Measurements from ENCODE around the gene TTLL11. TPM values are rescaled to one million over a fixed set of nuclear protein-coding genes. Genes with fewer than 3 reads are reported as not detected.

TTLL11 gene
- total and polyA plus RNA-seq, 4 donors = 1.4 to 4.5 (median 3.6) TPM

DNA sequence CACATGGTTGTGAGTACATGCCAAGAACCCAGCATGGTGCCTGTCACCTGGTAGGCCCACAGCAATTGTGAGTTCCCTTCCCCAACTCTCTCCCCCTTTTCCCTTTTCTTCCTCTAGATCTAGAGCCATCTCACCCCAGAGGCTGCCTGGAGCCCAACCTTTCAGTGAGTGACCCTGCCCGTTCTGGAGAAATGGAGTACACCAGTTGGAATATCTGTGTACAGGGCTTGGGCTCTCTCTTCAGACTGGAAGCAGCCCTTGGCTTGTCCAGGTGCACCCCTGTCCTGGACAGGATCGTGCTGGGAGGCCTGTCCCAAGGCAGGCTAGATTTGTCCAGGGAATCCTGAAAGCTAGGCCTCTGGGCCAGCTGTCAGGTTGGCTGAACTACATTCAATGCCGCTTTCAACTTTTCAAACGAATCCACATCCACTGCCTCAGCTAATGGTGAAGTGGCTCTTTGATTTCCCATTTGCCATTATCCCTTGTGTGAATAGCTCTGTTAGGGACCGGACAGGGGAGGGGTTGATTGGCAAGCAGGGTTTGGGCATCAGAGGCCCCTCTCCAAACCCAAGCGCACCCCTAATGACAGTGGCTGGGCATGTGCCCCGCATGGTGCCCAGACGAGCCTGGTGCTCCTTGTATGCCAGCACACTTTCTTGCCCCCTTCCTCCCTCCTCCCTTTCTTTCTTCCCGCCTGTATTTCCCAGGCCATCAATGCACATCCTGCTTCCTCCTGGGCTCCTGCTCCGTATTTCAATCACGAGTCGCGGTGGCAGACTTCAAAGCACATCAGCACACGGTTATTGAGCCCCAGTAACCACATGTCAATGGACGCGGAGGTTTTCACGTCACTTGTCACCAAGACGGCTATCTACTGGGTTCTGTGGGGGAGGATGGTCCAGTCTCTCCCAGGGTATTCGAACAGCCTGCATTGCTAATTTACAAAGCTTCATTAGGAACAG, 230.5 kb downstream of the TTLL11 start:
- no peak for TF ChIP-seq HNF4G (IDR thresholded peaks at IDR 0.05)
- no peak for TF ChIP-seq SP1 (IDR thresholded peaks at IDR 0.05)
- TF ChIP-seq, protein P1, sequence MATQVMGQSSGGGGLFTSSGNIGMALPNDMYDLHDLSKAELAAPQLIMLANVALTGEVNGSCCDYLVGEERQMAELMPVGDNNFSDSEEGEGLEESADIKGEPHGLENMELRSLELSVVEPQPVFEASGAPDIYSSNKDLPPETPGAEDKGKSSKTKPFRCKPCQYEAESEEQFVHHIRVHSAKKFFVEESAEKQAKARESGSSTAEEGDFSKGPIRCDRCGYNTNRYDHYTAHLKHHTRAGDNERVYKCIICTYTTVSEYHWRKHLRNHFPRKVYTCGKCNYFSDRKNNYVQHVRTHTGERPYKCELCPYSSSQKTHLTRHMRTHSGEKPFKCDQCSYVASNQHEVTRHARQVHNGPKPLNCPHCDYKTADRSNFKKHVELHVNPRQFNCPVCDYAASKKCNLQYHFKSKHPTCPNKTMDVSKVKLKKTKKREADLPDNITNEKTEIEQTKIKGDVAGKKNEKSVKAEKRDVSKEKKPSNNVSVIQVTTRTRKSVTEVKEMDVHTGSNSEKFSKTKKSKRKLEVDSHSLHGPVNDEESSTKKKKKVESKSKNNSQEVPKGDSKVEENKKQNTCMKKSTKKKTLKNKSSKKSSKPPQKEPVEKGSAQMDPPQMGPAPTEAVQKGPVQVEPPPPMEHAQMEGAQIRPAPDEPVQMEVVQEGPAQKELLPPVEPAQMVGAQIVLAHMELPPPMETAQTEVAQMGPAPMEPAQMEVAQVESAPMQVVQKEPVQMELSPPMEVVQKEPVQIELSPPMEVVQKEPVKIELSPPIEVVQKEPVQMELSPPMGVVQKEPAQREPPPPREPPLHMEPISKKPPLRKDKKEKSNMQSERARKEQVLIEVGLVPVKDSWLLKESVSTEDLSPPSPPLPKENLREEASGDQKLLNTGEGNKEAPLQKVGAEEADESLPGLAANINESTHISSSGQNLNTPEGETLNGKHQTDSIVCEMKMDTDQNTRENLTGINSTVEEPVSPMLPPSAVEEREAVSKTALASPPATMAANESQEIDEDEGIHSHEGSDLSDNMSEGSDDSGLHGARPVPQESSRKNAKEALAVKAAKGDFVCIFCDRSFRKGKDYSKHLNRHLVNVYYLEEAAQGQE (IDR thresholded peaks at IDR 0.05) = no peak
- no peak for TF ChIP-seq RAD21 (IDR thresholded peaks at IDR 0.05)
- TF ChIP-seq, protein P2, sequence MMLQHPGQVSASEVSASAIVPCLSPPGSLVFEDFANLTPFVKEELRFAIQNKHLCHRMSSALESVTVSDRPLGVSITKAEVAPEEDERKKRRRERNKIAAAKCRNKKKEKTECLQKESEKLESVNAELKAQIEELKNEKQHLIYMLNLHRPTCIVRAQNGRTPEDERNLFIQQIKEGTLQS (IDR thresholded peaks at IDR 0.05) = no peak
- no peak for TF ChIP-seq GABPA (IDR thresholded peaks at IDR 0.05 in 1 of 2, conservative IDR thresholded peaks at IDR 0.05 in 1 of 2)
- TF ChIP-seq, protein P3, sequence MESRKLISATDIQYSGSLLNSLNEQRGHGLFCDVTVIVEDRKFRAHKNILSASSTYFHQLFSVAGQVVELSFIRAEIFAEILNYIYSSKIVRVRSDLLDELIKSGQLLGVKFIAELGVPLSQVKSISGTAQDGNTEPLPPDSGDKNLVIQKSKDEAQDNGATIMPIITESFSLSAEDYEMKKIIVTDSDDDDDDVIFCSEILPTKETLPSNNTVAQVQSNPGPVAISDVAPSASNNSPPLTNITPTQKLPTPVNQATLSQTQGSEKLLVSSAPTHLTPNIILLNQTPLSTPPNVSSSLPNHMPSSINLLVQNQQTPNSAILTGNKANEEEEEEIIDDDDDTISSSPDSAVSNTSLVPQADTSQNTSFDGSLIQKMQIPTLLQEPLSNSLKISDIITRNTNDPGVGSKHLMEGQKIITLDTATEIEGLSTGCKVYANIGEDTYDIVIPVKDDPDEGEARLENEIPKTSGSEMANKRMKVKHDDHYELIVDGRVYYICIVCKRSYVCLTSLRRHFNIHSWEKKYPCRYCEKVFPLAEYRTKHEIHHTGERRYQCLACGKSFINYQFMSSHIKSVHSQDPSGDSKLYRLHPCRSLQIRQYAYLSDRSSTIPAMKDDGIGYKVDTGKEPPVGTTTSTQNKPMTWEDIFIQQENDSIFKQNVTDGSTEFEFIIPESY (IDR thresholded peaks at IDR 0.05) = no peak
- WGBS = 91% methylated on average over 19 of the region's 19 CpGs
- Histone ChIP-seq H3K27me3 (ENCODE audit: control insufficient read depth in 4 of 4, insufficient read depth in 4 of 4, low read length in 3 of 4) (no peaks in the 10 kb centered on the region), H3K9ac (ENCODE audit: low read depth in 1 of 2, low read length in 2 of 2) (no peak overlapping the region), H3K27ac (ENCODE audit: low read depth in 1 of 2, low read length in 2 of 2) (no peak overlapping the region), H3K4me3 (ENCODE audit: low read depth in 1 of 3, low read length in 3 of 3) (no peak overlapping the region), H3K9me3 (ENCODE audit: control insufficient read depth in 4 of 4, low read length in 3 of 4) (no peaks in the 10 kb centered on the region), H3K4me1 (ENCODE audit: control insufficient read depth in 4 of 4, insufficient read depth in 4 of 4, low read length in 3 of 4) (no peaks in the 10 kb centered on the region), H3K36me3 (ENCODE audit: control insufficient read depth in 4 of 4, insufficient read depth in 3 of 4, low read depth in 1 of 4, low read length in 3 of 4) (no peaks in the 10 kb centered on the region)
- DNase-seq (ENCODE audit: low spot score) = no peak

DNA sequence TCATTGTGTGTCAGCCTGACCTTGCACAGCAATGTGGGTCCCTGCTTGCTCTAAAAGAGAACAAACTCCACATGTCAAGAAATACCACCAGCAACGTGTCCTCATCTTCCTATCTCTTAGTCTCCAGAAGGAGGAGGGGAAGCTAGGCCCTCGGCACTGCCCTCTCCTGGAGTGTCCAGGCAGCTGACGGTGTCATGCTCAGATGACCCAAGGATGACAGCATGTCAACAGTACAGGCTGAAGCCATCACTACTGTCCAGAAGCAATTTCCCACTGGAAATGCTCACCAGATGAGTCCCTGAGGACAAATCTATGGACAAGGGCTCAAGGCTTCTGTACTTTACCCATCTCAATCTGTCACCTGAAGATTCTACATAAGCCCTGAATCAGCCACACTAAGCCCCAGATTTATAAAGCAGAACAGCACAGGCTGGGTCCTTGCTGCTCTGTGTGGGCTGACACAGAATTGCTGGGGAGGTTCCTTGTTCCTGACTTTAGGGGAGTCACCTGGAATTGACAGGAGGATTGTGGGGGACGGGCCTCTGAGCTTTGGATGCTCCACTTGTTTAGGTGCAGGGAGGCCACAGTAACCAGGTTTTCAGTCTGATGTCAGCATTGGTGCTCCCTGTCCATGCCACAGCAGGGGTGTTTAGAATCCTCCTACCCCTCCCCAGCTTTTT, 231.5 kb downstream of the TTLL11 start:
- peak; percentile 51 for DNase-seq (ENCODE audit: low spot score)
- no peaks in the 10 kb centered on the region for H3K36me3 ChIP-seq (ENCODE audit: control insufficient read depth in 4 of 4, insufficient read depth in 3 of 4, low read depth in 1 of 4, low read length in 3 of 4)
- H3K9ac ChIP-seq (ENCODE audit: low read depth in 1 of 2, low read length in 2 of 2) = no peak overlapping the region
- no peaks in the 10 kb centered on the region for H3K27me3 ChIP-seq (ENCODE audit: control insufficient read depth in 4 of 4, insufficient read depth in 4 of 4, low read length in 3 of 4)
- H3K9me3 ChIP-seq (ENCODE audit: control insufficient read depth in 4 of 4, low read length in 3 of 4) = no peaks in the 10 kb centered on the region
- TF ChIP-seq EGR1 (IDR thresholded peaks at IDR 0.05; ENCODE audit: low read depth in 2 of 2) (no peak), FOXA1 (IDR thresholded peaks at IDR 0.05) (no peak), YY1 (IDR thresholded peaks at IDR 0.05) (no peak), RAD21 (IDR thresholded peaks at IDR 0.05) (peak; percentile 73 to 85), NR2F2 (IDR thresholded peaks at IDR 0.05) (no peak), SP1 (IDR thresholded peaks at IDR 0.05) (no peak), JUND (IDR thresholded peaks at IDR 0.05) (no peak), GABPA (IDR thresholded peaks at IDR 0.05 in 1 of 2, conservative IDR thresholded peaks at IDR 0.05 in 1 of 2) (no peak), FOXA2 (IDR thresholded peaks at IDR 0.05) (no peak), HNF4A (conservative IDR thresholded peaks at IDR 0.05) (no peak), HNF4G (IDR thresholded peaks at IDR 0.05) (no peak)
- TF ChIP-seq, protein P4, sequence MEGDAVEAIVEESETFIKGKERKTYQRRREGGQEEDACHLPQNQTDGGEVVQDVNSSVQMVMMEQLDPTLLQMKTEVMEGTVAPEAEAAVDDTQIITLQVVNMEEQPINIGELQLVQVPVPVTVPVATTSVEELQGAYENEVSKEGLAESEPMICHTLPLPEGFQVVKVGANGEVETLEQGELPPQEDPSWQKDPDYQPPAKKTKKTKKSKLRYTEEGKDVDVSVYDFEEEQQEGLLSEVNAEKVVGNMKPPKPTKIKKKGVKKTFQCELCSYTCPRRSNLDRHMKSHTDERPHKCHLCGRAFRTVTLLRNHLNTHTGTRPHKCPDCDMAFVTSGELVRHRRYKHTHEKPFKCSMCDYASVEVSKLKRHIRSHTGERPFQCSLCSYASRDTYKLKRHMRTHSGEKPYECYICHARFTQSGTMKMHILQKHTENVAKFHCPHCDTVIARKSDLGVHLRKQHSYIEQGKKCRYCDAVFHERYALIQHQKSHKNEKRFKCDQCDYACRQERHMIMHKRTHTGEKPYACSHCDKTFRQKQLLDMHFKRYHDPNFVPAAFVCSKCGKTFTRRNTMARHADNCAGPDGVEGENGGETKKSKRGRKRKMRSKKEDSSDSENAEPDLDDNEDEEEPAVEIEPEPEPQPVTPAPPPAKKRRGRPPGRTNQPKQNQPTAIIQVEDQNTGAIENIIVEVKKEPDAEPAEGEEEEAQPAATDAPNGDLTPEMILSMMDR (IDR thresholded peaks at IDR 0.05; ENCODE audit: low read depth, low read length, missing input control) = peak; percentile 66
- TF ChIP-seq, protein P1 (IDR thresholded peaks at IDR 0.05) = no peak
- TF ChIP-seq, protein P2 (IDR thresholded peaks at IDR 0.05) = no peak
- no peak overlapping the region for H3K4me3 ChIP-seq (ENCODE audit: low read depth in 1 of 3, low read length in 3 of 3)
- WGBS = 47% methylated on average over 4 of the region's 4 CpGs
- H3K27ac ChIP-seq (ENCODE audit: low read depth in 1 of 2, low read length in 2 of 2) = no peak overlapping the region
- no peaks in the 10 kb centered on the region for H3K4me1 ChIP-seq (ENCODE audit: control insufficient read depth in 4 of 4, insufficient read depth in 4 of 4, low read length in 3 of 4)
